Brain microvascular endothelial cell (primary cell): ENCODE results near the gene RGS16.
A peak's percentile ranks its signal among the peaks of the same experiment; 100 is the strongest.

Source experiments
- DNase-seq: peaks from one replicate; pipeline ENCODE4 v3.0.0-alpha.2; 2020
- H3K27ac ChIP-seq: fragments of 250-450 bp; sonication (Bioruptor Pico); 2 replicates; pipeline ENCODE4 v1.5.1; 2020; ENCODE audit warnings: mild to moderate bottlenecking, moderate library complexity
- H3K27me3 ChIP-seq: fragments of 250-450 bp; sonication (Bioruptor Pico); replicated peaks from 2 replicates; pipeline ENCODE4 v1.5.1; 2020; ENCODE audit warnings: mild to moderate bottlenecking
- H3K36me3 ChIP-seq: fragments of 250-450 bp; sonication (Bioruptor Pico); replicated peaks from 2 replicates; pipeline ENCODE4 v1.5.1; 2020; ENCODE audit warnings: mild to moderate bottlenecking
- H3K4me3 ChIP-seq: 2 replicates; pipeline ENCODE4 v1.5.1; 2011; ENCODE audit warnings: low read depth, mild to moderate bottlenecking, control low read depth, low read length, moderate library complexity
- in situ Hi-C: cut with HindIII; loops from 2 replicates; pipeline ENCODE4 v1.10.0; 2017; ENCODE audit warnings: low sequenced_read_pairs, low pct_ligation_motif_present
- TF ChIP-seq, protein P1 (sequence below): IDR thresholded peaks from 2 replicates; pipeline ENCODE4 v1.5.1; 2011; ENCODE audit warnings: low read depth, mild to moderate bottlenecking, moderate library complexity, low read length, control low read depth, inconsistent platforms; ENCODE audit errors: missing control alignments

The RGS16 gene

DNA sequence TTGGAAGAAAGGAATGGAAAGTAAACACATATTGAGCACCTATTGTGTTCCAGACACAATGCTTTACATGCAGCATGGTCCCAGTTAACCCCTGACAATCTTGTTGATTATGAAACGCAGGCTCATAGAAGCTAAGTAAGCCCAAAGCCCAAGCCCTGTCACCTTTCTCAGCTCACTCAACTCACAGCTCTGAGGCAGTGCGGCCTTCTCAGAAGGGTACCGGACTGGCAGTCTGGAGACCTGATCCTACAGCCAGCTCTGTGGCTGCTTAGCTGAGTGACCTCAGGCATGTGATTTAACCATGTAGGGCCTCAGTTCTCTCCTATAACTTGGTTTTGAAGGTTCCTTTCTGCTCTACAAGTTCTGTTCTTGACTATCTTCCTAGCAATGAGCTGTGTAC lies 14.7 kb downstream of the RGS16 start:
- DNase-seq = no peak
- Histone ChIP-seq H3K27me3 (no peaks in the 10 kb centered on the region), H3K36me3 (no peaks in the 10 kb centered on the region), H3K4me3 (no peak overlapping the region), H3K27ac (no peak overlapping the region)
- TF ChIP-seq, protein P1, sequence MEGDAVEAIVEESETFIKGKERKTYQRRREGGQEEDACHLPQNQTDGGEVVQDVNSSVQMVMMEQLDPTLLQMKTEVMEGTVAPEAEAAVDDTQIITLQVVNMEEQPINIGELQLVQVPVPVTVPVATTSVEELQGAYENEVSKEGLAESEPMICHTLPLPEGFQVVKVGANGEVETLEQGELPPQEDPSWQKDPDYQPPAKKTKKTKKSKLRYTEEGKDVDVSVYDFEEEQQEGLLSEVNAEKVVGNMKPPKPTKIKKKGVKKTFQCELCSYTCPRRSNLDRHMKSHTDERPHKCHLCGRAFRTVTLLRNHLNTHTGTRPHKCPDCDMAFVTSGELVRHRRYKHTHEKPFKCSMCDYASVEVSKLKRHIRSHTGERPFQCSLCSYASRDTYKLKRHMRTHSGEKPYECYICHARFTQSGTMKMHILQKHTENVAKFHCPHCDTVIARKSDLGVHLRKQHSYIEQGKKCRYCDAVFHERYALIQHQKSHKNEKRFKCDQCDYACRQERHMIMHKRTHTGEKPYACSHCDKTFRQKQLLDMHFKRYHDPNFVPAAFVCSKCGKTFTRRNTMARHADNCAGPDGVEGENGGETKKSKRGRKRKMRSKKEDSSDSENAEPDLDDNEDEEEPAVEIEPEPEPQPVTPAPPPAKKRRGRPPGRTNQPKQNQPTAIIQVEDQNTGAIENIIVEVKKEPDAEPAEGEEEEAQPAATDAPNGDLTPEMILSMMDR = no peak
- in situ Hi-C loops = no loop called here

DNA sequence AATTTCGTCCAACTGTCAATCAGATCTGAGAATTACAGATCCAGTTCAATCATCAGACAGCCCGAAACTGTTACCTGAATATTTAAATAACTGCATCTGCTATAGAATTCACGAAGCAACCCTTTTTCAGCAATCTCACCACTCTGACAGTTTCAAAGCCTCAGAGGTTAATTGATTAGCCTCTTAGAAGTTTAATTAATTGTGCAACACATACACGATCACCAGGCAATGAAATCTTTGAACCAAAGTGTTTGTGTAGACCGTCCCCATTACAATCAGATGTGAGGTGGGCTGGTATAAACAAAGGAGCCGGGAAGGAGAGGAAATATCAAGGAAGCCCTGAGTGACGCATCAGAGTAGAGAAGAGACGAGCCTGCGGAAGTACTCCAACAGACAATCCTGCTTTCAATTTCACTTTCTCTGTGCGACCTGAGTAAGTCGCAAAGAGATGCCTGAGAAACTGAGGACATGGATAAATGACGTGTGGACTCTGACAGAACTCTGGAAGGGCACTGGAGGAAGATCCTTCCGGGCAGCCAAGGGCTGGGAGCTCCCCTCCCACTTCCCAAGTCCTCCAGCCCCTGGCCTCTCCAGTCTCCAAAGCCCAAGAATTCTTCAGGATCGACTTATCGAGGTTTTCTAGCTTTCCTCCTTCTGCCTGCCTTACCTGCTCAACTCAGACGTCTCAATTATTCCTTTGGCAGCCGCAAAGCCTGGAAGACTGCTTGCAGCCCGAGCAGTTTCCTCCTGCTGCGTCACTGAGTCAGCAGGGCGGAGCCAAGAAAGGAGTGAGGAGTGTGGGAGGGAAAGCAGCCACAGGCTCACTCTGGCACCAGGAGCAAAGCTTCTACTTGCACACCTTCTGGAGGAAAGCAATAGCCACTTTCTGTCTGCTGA lies 15.4 kb downstream of the RGS16 start, which contains the start of gene RNASEL:
RNASEL (minus strand) TSS at position 757 of the 897 bp plus-strand sequence. CDS start 2,450 bp downstream, outside the sequence.
- peak within 1 kb of the TSS; percentile 88 for H3K27ac ChIP-seq
- peak; percentile 64 for DNase-seq
- in situ Hi-C loops = no loop called here
- H3K36me3 ChIP-seq = no peaks in the 10 kb centered on the region
- peak within 1 kb of the TSS; percentile 70 for H3K4me3 ChIP-seq
- no peaks in the 10 kb centered on the region for H3K27me3 ChIP-seq
- TF ChIP-seq, protein P1 = no peak

DNA sequence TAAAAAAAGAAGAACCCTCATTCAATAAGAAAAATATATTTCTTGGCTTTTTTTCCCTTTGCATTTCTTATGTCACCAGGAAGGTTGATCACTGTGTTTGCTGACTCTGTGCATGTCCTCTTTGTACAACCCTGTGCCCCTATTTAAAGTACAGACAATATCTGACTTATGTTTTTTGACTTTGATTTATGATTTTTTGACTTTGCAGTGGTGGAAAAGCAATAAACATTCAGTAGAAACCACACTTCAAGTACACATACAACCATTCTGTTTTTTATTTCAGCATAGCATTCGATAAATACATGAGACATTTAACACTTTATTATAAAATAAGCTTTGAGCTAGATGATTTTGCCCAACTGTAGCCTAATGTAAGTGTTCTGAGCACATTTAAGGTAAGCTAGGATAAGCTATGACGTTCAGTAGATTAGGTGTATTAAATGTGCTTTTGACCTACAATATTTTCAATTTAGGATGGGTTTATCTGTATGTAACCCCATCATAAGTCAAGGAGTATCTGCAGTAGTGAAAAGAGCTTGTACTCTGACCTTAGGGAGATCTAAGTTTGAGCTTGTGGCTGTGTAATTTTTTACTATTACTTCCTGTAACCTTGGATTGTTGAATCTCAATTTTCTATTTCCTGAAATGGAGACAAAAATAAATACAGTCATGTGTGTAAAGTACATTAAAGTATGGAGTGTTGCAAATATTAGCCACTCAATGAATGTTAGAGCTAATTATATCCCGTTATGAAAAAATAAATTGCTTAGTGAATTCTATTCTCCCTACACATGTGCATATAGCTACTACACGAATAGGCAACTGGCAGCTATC lies 16.3 kb downstream of the RGS16 start:
- Histone ChIP-seq H3K36me3 (no peaks in the 10 kb centered on the region), H3K4me3 (peak overlapping the region; percentile 70), H3K27me3 (no peaks in the 10 kb centered on the region), H3K27ac (no peak overlapping the region)
- TF ChIP-seq, protein P1 = no peak
- no peak for DNase-seq
- in situ Hi-C loops = no loop called here

DNA sequence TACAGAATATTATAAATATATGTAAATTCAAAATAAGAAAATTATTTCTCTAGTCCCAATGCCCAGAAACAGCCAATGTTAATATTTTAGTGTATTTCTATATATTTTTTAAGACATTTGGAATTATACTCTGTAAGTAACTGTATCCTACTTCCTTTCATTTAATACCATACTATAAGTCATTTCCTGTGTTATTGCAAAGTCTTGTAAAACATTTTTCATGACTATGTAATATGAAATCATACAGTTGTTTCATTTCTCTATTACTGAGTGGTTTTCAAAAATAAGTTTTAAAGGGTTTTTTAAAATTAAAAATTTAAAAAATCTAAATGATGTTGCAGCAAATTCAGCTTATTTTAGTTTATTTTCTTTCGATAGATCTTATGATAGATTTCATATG lies 17.1 kb downstream of the RGS16 start:
- DNase-seq = no peak
- Histone ChIP-seq H3K4me3 (no peak overlapping the region), H3K27ac (no peak overlapping the region), H3K36me3 (no peaks in the 10 kb centered on the region), H3K27me3 (no peaks in the 10 kb centered on the region)
- in situ Hi-C loops = no loop called here
- TF ChIP-seq, protein P1 = no peak

DNA sequence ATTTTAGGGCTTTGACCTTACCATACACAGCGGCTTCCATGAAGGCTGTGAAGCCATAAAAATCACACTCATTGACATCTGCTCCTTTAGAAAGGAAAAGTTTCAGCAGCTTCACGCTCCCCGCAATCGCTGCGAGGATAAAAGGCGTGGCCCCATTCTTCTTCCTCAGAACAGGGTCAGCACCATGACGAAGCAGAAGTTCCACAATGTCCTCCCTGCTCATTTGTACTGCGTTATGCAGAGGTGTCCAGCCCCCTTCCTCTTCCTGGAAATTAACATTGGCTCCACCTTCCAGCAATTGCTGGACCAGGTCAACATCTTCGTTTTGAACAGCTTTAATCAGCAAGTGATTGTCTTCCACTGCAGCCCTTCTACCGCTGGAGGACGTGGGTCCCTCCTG lies 17.8 kb downstream of the RGS16 start:
- H3K27ac ChIP-seq = no peak overlapping the region
- TF ChIP-seq, protein P1 = no peak
- no peaks in the 10 kb centered on the region for H3K27me3 ChIP-seq
- in situ Hi-C loops = no loop called here
- DNase-seq = no peak
- no peaks in the 10 kb centered on the region for H3K36me3 ChIP-seq
- no peak overlapping the region for H3K4me3 ChIP-seq
